Measurements from ENCODE around the gene FBXO2.
"Not testable (repeated sequence)": the region's sequence is repeated elsewhere in the genome, so short reads cannot be mapped to it uniquely, and the experiment has no call there.

FBXO2 gene

GRCh38 chr1:11650331-11650991 is 3.8 kb downstream of the FBXO2 start:
- H3K27ac Mint-ChIP-seq: peak overlapping the region; percentile 69
- no peaks in the 10 kb centered on the region for H3K9me3 Mint-ChIP-seq
- H3K27me3 Mint-ChIP-seq: peaks cover 2% of the 10 kb centered on the region
- peak; percentile 88 for DNase-seq
- peaks cover 21% of the 10 kb centered on the region for H3K4me1 Mint-ChIP-seq
- H3K4me3 Mint-ChIP-seq: peak overlapping the region; percentile 70
- H3K36me3 Mint-ChIP-seq (ENCODE audit: low read depth): no peaks in the 10 kb centered on the region
- peak; percentile 79 for ATAC-seq

DNA sequence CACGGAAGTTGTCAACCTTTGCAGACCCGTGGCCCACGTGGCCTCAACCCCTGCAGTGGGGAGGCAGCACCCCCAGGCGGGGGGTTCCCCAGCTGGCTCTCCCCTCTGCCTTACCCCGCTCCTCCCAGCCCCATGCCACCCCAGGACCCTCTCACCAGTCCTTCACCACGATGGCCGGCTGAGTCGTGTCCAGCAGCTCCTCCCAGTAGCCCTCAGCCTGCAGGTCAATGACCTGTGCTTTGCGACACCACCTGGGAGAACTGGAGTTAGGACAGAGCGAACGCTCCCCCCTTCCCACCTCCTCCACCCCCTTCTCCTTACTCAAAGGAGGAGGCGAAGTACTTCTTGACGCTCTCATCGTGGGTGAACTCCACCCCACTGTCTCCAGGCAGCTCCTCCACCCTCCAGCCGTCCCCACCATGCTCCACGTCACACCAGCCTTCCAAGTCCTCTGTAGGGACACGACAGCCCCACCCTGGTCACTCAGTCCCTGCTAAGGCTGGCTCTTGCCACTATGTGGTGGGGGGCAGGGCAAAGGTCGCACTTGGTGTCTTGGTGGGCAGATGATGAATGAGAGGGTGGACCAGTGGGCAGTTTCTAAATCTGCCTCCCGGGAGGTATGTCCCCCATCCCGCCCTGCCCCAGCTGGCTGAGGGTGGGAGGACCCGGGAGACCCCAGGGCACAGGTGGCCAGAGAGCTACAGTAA is 4.5 kb downstream of the FBXO2 start:
- Mint-ChIP-seq H3K4me1 (peaks cover 18% of the 10 kb centered on the region), H3K36me3 (ENCODE audit: low read depth) (no peaks in the 10 kb centered on the region), H3K4me3 (peak overlapping the region; percentile 17), H3K9me3 (no peaks in the 10 kb centered on the region), H3K27ac (peak overlapping the region; percentile 22), H3K27me3 (peaks cover 2% of the 10 kb centered on the region)
- peak; percentile 1 for ATAC-seq
- peak; percentile 15 for DNase-seq

DNA sequence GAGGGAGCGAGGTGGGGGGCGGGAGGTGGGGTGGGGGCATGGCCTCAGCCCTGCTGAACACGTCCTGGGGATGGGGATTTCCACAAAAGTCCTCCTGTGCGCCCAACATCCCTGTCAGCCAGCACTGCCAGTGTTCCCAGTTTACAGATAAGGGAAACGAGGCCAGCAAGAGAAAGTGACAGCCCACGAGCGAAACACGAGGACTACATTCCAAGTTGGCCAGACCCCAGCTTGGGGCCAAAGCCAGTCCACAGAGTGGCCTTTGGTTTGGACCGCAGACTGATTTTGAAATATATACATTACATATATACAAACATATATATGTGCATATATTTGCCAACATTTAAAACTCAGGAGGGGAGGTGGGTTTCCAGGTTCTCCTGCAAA is 5.0 kb downstream of the FBXO2 start:
- H3K27ac Mint-ChIP-seq: no peak overlapping the region
- no peaks in the 10 kb centered on the region for H3K9me3 Mint-ChIP-seq
- DNase-seq (no peak), ATAC-seq (no peak)
- H3K36me3 Mint-ChIP-seq (ENCODE audit: low read depth): no peaks in the 10 kb centered on the region
- H3K4me1 Mint-ChIP-seq: peaks cover 18% of the 10 kb centered on the region
- peaks cover 2% of the 10 kb centered on the region for H3K27me3 Mint-ChIP-seq
- H3K4me3 Mint-ChIP-seq: no peak overlapping the region

GRCh38 chr1:11648732-11649158 is 5.5 kb downstream of the FBXO2 start:
- Mint-ChIP-seq H3K4me1 (peaks cover 18% of the 10 kb centered on the region), H3K27ac (no peak overlapping the region), H3K9me3 (no peaks in the 10 kb centered on the region), H3K27me3 (peaks cover 2% of the 10 kb centered on the region), H3K36me3 (ENCODE audit: low read depth) (no peaks in the 10 kb centered on the region), H3K4me3 (no peak overlapping the region)
- ATAC-seq (no peak), DNase-seq (peak; percentile 50)

- DNase-seq (no peak), ATAC-seq (no peak)
- Mint-ChIP-seq H3K9me3 (no peaks in the 10 kb centered on the region), H3K4me3 (no peak overlapping the region), H3K27ac (no peak overlapping the region), H3K27me3 (peaks cover 2% of the 10 kb centered on the region), H3K4me1 (peaks cover 18% of the 10 kb centered on the region), H3K36me3 (ENCODE audit: low read depth) (no peaks in the 10 kb centered on the region)
Measured at GRCh38 chr1:11648039-11648438, 6.2 kb downstream of the FBXO2 start.

DNA sequence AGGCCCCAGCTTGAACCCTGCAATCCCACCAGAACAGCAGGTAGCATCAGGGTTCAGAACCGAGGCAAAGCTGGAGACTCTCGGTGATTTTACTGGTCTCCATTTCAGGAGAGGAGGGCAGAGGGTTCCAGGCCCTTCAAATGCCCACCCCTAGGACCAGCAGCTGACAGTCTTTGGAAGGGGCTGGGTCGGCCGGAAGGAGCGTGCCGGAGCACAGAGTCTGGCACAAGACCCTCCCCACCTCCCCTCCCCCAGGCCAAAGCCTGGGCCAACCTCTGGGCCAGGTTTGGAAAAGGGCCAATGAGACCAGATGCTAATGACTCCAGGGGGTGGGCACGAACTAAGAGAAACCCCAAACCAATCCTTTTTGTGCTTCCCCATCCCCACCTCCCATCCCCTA is 6.9 kb downstream of the FBXO2 start:
- Mint-ChIP-seq H3K9me3 (no peaks in the 10 kb centered on the region), H3K4me3 (no peak overlapping the region), H3K27me3 (peaks cover 2% of the 10 kb centered on the region), H3K4me1 (peaks cover 18% of the 10 kb centered on the region), H3K36me3 (ENCODE audit: low read depth) (no peaks in the 10 kb centered on the region), H3K27ac (no peak overlapping the region)
- ATAC-seq (no peak), DNase-seq (no peak)

DNA sequence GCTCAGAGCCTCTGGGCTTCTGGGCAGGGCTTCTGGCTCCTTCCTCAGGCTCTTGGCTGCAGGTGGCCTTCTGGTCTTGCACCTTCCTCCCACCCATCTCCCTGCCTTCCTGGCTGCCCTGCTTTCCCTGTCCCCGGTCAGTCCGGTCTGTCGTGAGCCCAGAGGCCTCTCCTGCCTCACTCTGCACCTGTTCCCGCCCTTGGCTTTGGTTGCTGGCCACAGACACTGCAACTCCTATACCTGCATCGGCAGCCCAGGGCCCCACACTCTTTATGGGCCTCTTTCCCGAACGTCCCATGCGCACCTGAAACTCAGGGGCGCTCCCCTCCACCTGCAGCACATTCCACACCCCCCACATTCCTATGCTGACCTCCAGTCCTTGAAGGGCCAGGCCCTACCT is 7.9 kb downstream of the FBXO2 start:
- ATAC-seq (no peak), DNase-seq (no peak)
- Mint-ChIP-seq H3K27me3 (peaks cover 2% of the 10 kb centered on the region), H3K9me3 (no peaks in the 10 kb centered on the region), H3K27ac (no peak overlapping the region), H3K36me3 (ENCODE audit: low read depth) (no peaks in the 10 kb centered on the region), H3K4me1 (peaks cover 17% of the 10 kb centered on the region), H3K4me3 (no peak overlapping the region)

DNA sequence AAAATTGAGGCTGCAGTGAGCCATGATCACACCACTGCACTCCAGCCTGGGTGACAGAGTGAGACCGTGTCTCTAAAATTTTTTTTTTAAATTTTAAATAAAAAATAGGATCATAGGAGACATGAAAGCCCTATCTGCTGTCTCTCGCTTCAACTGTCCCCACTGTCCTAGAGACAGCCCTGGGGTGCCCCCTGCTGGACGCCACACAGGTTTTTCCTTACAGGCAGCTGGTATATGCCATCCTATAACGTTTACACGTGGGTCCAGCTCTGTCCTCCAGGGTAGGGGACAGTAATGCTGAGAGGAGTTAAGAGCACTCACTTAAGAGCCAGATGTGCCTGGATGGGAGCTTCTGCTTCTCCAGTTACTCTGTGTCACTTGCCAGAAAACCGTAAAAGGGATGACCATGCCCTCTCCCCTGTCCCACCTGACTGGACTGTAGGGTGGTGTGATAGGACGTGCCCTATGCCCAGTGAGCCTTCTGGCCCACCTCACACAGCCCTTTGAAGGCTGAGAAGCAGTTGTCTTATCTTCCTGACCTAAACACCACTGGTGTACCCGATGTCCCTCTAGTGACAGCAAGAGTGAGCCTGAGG is 8.5 kb downstream of the FBXO2 start:
- Mint-ChIP-seq H3K4me3 (no peak overlapping the region), H3K36me3 (ENCODE audit: low read depth) (no peaks in the 10 kb centered on the region)

DNA sequence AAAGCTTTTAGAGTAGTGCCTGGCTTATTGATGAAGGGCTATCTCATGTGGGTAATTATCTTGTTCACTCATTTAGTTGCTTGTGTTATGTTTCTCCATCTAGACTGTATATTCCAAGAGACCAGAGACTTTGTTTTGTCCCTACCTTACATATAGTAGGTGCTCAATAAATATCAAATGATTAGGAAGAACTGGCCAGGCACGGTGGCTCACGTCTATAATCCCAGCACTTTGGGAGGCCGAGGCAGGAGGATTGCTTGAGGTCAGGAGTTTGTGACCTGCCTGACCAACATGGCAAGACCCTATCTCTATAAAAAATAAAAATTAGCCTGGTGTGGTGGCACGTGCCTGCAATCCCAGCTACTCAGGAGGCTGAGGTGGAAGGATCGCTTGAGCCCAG is 9.0 kb downstream of the FBXO2 start:
- H3K9me3 Mint-ChIP-seq: no peaks in the 10 kb centered on the region
- H3K36me3 Mint-ChIP-seq (ENCODE audit: low read depth): no peaks in the 10 kb centered on the region
- H3K27me3 Mint-ChIP-seq: peaks cover 2% of the 10 kb centered on the region
- ATAC-seq: no peak
- H3K4me3 Mint-ChIP-seq: no peak overlapping the region
- H3K27ac Mint-ChIP-seq: no peak overlapping the region
- peaks cover 8% of the 10 kb centered on the region for H3K4me1 Mint-ChIP-seq
- no peak for DNase-seq

More for the DNA sequence above, 8.5 kb downstream of the FBXO2 start:
- DNase-seq (peak; percentile 90), ATAC-seq (peak; percentile 40)
- peaks cover 12% of the 10 kb centered on the region for H3K4me1 Mint-ChIP-seq
- peaks cover 2% of the 10 kb centered on the region for H3K27me3 Mint-ChIP-seq
- no peaks in the 10 kb centered on the region for H3K9me3 Mint-ChIP-seq
- no peak overlapping the region for H3K27ac Mint-ChIP-seq

GRCh38 chr1:11643782-11644181 is 10.4 kb downstream of the FBXO2 start:
- H3K27me3 Mint-ChIP-seq: peaks cover 4% of the 10 kb centered on the region
- DNase-seq (no peak), ATAC-seq (no peak)
- no peaks in the 10 kb centered on the region for H3K36me3 Mint-ChIP-seq (ENCODE audit: low read depth)
- no peaks in the 10 kb centered on the region for H3K4me1 Mint-ChIP-seq
- H3K9me3 Mint-ChIP-seq: no peaks in the 10 kb centered on the region
- no peak overlapping the region for H3K4me3 Mint-ChIP-seq
- H3K27ac Mint-ChIP-seq: no peak overlapping the region

- not testable (repeated sequence) for H3K4me3 Mint-ChIP-seq; H3K4me1 Mint-ChIP-seq; H3K27ac Mint-ChIP-seq; H3K36me3 Mint-ChIP-seq (ENCODE audit: low read depth); H3K9me3 Mint-ChIP-seq; H3K27me3 Mint-ChIP-seq
- ATAC-seq (peak; percentile 73), DNase-seq (peak; percentile 71)
Measured at GRCh38 chr1:11642418-11643017, 11.7 kb downstream of the FBXO2 start.

DNA sequence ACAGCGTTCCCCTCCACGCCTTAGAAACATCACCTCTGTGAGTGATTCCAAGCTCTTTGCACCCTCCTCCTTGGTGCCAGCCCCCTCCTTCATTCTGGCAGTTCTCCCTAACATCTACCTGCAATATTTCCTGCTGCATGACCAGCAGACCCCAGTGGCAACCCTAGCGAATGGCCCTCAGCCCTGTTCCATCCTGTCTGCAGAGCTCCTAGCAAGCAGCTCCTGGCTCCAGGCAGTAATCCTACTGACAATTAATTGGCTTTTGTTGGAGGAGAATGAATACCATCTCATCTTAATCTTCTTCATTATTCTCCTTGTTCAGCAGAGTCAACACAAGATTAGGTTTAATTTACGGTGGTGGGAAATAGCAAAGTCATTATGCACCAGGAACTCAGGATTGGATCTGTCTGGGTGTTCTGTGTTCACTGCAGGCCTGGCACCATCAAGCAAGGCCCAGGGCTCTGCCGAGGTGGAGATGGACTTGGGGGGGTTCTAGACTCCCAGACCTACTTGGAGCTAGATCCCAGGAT is 12.4 kb downstream of the FBXO2 start:
- H3K4me1 Mint-ChIP-seq: no peaks in the 10 kb centered on the region

DNA sequence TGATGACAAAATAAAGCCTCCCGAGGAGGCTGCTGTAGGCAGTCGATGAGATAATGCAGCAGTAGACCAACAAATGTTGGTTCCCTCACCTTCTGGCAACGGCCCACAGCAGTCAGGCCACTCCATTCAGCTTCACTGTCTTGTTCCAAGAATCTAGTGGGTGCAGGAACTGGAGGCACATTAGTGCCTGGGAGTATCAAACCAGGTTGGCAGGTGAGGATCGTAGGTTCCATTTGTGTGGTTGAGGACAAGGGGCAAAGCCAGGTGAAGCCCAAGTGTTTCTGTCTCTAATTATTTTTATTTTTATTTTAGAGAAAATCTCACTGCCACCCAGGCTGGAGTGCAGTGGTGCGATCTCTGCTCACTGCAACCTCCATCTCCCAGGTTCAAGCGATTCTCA is 13.3 kb downstream of the FBXO2 start:
- H3K4me1 Mint-ChIP-seq: no peaks in the 10 kb centered on the region

More for the DNA sequence above, 12.4 kb downstream of the FBXO2 start:
- ATAC-seq: no peak
- Mint-ChIP-seq H3K27ac (no peak overlapping the region), H3K36me3 (ENCODE audit: low read depth) (no peaks in the 10 kb centered on the region), H3K4me3 (no peak overlapping the region), H3K27me3 (peaks cover 6% of the 10 kb centered on the region), H3K9me3 (no peaks in the 10 kb centered on the region)
- DNase-seq: no peak

DNA sequence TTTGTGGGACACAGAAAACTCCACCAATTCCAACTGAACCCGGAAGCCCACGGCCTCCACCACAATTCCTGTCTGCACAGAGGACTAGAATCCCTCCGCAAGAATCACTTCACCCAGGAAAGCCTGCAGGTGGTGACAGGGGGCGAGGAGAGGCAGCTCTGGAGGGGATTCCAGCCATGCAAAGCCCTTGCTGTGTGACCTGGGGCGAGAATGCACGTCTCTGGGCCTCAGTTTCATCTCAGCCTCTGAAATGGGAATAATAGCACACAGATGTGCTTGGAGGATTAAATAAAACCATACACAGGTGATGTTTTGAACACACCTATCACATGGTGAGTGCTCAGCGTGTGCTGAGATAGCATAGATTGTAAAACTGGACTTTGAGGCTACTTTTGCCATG is 14.1 kb downstream of the FBXO2 start:
- H3K4me1 Mint-ChIP-seq: no peaks in the 10 kb centered on the region
- H3K27me3 Mint-ChIP-seq: peaks cover 6% of the 10 kb centered on the region
- no peak overlapping the region for H3K27ac Mint-ChIP-seq
- H3K36me3 Mint-ChIP-seq (ENCODE audit: low read depth): no peaks in the 10 kb centered on the region
- no peaks in the 10 kb centered on the region for H3K9me3 Mint-ChIP-seq
- ATAC-seq (no peak), DNase-seq (no peak)
- H3K4me3 Mint-ChIP-seq: no peak overlapping the region

More for the DNA sequence above, 13.3 kb downstream of the FBXO2 start:
- Mint-ChIP-seq H3K36me3 (ENCODE audit: low read depth) (no peaks in the 10 kb centered on the region), H3K27me3 (peaks cover 6% of the 10 kb centered on the region), H3K4me3 (no peak overlapping the region), H3K27ac (no peak overlapping the region), H3K9me3 (no peaks in the 10 kb centered on the region)
- ATAC-seq: no peak
- DNase-seq: no peak
